A549 treated with dexamethasone at 1 μM for 4 hours (cell line): ENCODE results near the gene SOBP. TPM values are rescaled to one million over a fixed set of nuclear protein-coding genes. Genes with fewer than 3 reads are reported as not detected.

Experiments used
- total RNA-seq: library from RNA; stranded (reverse); fragments of 200-300 nt; extraction: Qiagen RNA extraction; gene quantifications from 5 replicates; pipeline ENCODE4 v1.2.3, GENCODE V29; 2022

SOBP gene
- 0.62 to 1.3 TPM (median 1.0 TPM) in 5 replicates for total RNA-seq

GRCh38 chr6:107489636-107490565 is at the start of gene SOBP:
TSS of gene SOBP (plus strand) at chr6:107490117. CDS start at chr6:107490617, 500 bp downstream.

GRCh38 chr6:107459283-107460082 is 30.4 kb upstream of the SOBP start, which contains the start of gene PDSS2:
TSS of gene PDSS2 (minus strand) at chr6:107459564. CDS start at chr6:107459285, 279 bp downstream.

Other genes with a start within 250 kb of the SOBP start
- gene PDSS2, start 30.6 kb upstream of the SOBP start, total RNA-seq: 5.0 to 6.6 TPM (median 6.2 TPM) in 5 replicates